Measurements from ENCODE around the gene ACADS. TPM values are rescaled to one million over a fixed set of nuclear protein-coding genes. Genes with fewer than 3 reads are reported as not detected.
A peak's percentile ranks its signal among the peaks of the same experiment; 100 is the strongest.

ACADS gene
- total and polyA plus RNA-seq, 9 of the 15 experiments (the other 6 are each of a cell fraction or from before 2014, with no cell fraction given): 0.06 to 20.3 (median 8.8) TPM

- TF ChIP-seq ZBTB40 (IDR thresholded peaks at IDR 0.05) (no peak), ZBTB40 (CRISPR knock-in tag; IDR thresholded peaks at IDR 0.05) (no peak), ZNF57 (CRISPR knock-in tag; IDR thresholded peaks at IDR 0.05) (no peak), RCOR1 (IDR thresholded peaks at IDR 0.05; ENCODE audit: borderline replicate concordance in 1 of 2, low read depth in 2 of 2, low read length in 2 of 2) (no peak), ZBTB33 (CRISPR knock-in tag; IDR thresholded peaks at IDR 0.05) (no peak), FOXA1 (IDR thresholded peaks at IDR 0.05; ENCODE audit: borderline replicate concordance) (no peak), ZNF740 (CRISPR knock-in tag; IDR thresholded peaks at IDR 0.05) (no peak), ZNF740 (tag; IDR thresholded peaks at IDR 0.05) (no peak), FOSL1 (tag; conservative IDR thresholded peaks at IDR 0.05) (peak; percentile 48; the same call in 1 of the 2 replicates), ZNF717 (CRISPR knock-in tag; IDR thresholded peaks at IDR 0.05) (no peak), TSC22D4 (tag; IDR thresholded peaks at IDR 0.05) (no peak), NR2C2 (CRISPR knock-in tag; IDR thresholded peaks at IDR 0.05) (no peak), NR2C2 (tag; IDR thresholded peaks at IDR 0.05) (no peak), ZBTB7A (IDR thresholded peaks at IDR 0.05; ENCODE audit: borderline replicate concordance, control insufficient read depth, low read depth, low read length) (peak; percentile 15; the same call in 1 of the 2 replicates)
Observed at GRCh38 chr12:120677765-120678473, 47.7 kb upstream of the ACADS start (continued).

Measured in K562 (cell line).